ENCODE results near the gene KIRREL1. TPM values are rescaled to one million over a fixed set of nuclear protein-coding genes. Genes with fewer than 3 reads are reported as not detected.

Gene KIRREL1
- 1 to 10 TPM; 1.1 to 4.9 (median 2.9) TPM for total RNA-seq
- long read RNA-seq = 0 reads

- intact Hi-C loops (cut with DNase I) = loop anchor here in 1 of 2 donors (5.0 to 10.0 kb wide), 2 partner anchors 94 to 121 kb away; no protein-coding TSS in a partner anchor
- peak in 1 of 3 donors; percentile 38 for DNase-seq
- WGBS (ENCODE audit: insufficient coverage, low coverage, low lambda C conversion rate, missing lambda C conversion rate) = 0% methylated on average over 27 of the region's 62 CpGs
- Histone ChIP-seq H3K36me3 (no peaks in the 10 kb centered on the region), H3K27ac (peak within 1 kb of the TSS; percentile 46 to 77 (median 51)), H3K4me3 (peak within 1 kb of the TSS; percentile 43 to 52 (median 44)), H3K27me3 (peaks cover 0 to 3% of the 10 kb centered on the region in 2 donors), H3K9me3 (no peaks in the 10 kb centered on the region), H3K4me1 (peaks cover 0 to 6% (median 0%) of the 10 kb centered on the region in 4 donors)
- no peak for TF ChIP-seq POLR2A (IDR thresholded peaks at IDR 0.05)
- TF ChIP-seq CTCF (IDR thresholded peaks at IDR 0.05) = no peak
- peak; percentile 32 to 50 (median 40) for ATAC-seq
These were observed at the start of gene KIRREL1 for GRCh38 chr1:157993147-157993917. Gene KIRREL1 (plus strand): TSS chr1:157993645. CDS start chr1:157993677, 32 bp downstream.

- Histone ChIP-seq H3K27ac (no peak overlapping the region), H3K36me3 (no peaks in the 10 kb centered on the region), H3K4me1 (no peaks in the 10 kb centered on the region), H3K9me3 (no peaks in the 10 kb centered on the region), H3K4me3 (no peak overlapping the region), H3K27me3 (no peaks in the 10 kb centered on the region)
- no peak for TF ChIP-seq POLR2A (IDR thresholded peaks at IDR 0.05)
- no peak for TF ChIP-seq CTCF (IDR thresholded peaks at IDR 0.05)
- 40% methylated on average over 5 of the region's 5 CpGs for WGBS (ENCODE audit: insufficient coverage, low coverage, low lambda C conversion rate, missing lambda C conversion rate)
- ATAC-seq (peak in 1 of 4 donors; percentile 42), DNase-seq (no peak)
- intact Hi-C loops (cut with DNase I) = no loop called here
These were observed 48.7 kb upstream of the KIRREL1 start for GRCh38 chr1:157944663-157945280.

GRCh38 chr1:157948312-157949073, 45.0 kb upstream of the KIRREL1 start:
- Histone ChIP-seq H3K36me3 (no peaks in the 10 kb centered on the region), H3K27me3 (no peaks in the 10 kb centered on the region), H3K9me3 (no peaks in the 10 kb centered on the region), H3K4me1 (no peaks in the 10 kb centered on the region), H3K27ac (no peak overlapping the region), H3K4me3 (no peak overlapping the region)
- TF ChIP-seq POLR2A (IDR thresholded peaks at IDR 0.05) (no peak), CTCF (IDR thresholded peaks at IDR 0.05) (peak; percentile 20 to 47 (median 34))
- WGBS (ENCODE audit: insufficient coverage, low coverage, low lambda C conversion rate, missing lambda C conversion rate) = 24% methylated on average over 2 of the region's 6 CpGs
- ATAC-seq (peak; percentile 45 to 83 (median 70)), DNase-seq (no peak)
- intact Hi-C loops (cut with DNase I) = no loop called here

- Histone ChIP-seq H3K36me3 (no peaks in the 10 kb centered on the region), H3K4me3 (no peak overlapping the region), H3K27me3 (no peaks in the 10 kb centered on the region), H3K4me1 (no peaks in the 10 kb centered on the region), H3K9me3 (no peaks in the 10 kb centered on the region), H3K27ac (no peak overlapping the region)
- intact Hi-C loops (cut with DNase I) = no loop called here
- ATAC-seq (no peak), DNase-seq (no peak)
- no peak for TF ChIP-seq CTCF (IDR thresholded peaks at IDR 0.05)
- TF ChIP-seq POLR2A (IDR thresholded peaks at IDR 0.05) = no peak
These were observed 44.4 kb upstream of the KIRREL1 start for GRCh38 chr1:157949074-157949354.
